IMR-90 (cell line): Measurements from ENCODE around the gene NOL4.

Experiments
- CEBPB ChIP-seq: IDR thresholded peaks from 2 replicates; pipeline ENCODE4 v1.6.1; 2012; ENCODE audit warnings: low read depth, low read length, improper control_type of control experiment
- CHD1 ChIP-seq: IDR thresholded peaks from 2 replicates; pipeline ENCODE4 v1.6.1; 2012; ENCODE audit warnings: low read depth, low read length, improper control_type of control experiment
- FOS ChIP-seq: fragments of 150-350 bp; IDR thresholded peaks from 2 replicates; pipeline ENCODE4 v1.6.1; 2016; ENCODE audit warnings: low read depth, low read length
- NFE2L2 ChIP-seq: fragments of 150-350 bp; IDR thresholded peaks from 2 replicates; pipeline ENCODE4 v1.6.1; 2016; ENCODE audit warnings: low read depth, mild to moderate bottlenecking, low read length
- POLR2A ChIP-seq: IDR thresholded peaks from 2 replicates; pipeline ENCODE4 v1.6.1; 2012; ENCODE audit warnings: mild to moderate bottlenecking, low read depth, low read length
- RAD21 ChIP-seq: IDR thresholded peaks from 2 replicates; pipeline ENCODE4 v1.6.1; 2012; ENCODE audit warnings: low read length, improper control_type of control experiment
- SMC3 ChIP-seq: fragments of 150-350 bp; IDR thresholded peaks from 2 replicates; pipeline ENCODE4 v1.6.1; 2016; ENCODE audit warnings: low read depth, mild to moderate bottlenecking, antibody characterized with exemption, low read length, moderate library complexity
- TF ChIP-seq, protein P1 (sequence below): conservative IDR thresholded peaks from 2 replicates; pipeline ENCODE4 v1.5.1; 2012; ENCODE audit warnings: mild to moderate bottlenecking, low read depth, low read length, improper control_type of control experiment
- TF ChIP-seq, protein P2 (sequence below): fragments of 150-350 bp; IDR thresholded peaks from 2 replicates; pipeline ENCODE4 v1.6.1; 2016; ENCODE audit warnings: low read depth, mild to moderate bottlenecking, low read length, moderate library complexity, borderline replicate concordance

DNA sequence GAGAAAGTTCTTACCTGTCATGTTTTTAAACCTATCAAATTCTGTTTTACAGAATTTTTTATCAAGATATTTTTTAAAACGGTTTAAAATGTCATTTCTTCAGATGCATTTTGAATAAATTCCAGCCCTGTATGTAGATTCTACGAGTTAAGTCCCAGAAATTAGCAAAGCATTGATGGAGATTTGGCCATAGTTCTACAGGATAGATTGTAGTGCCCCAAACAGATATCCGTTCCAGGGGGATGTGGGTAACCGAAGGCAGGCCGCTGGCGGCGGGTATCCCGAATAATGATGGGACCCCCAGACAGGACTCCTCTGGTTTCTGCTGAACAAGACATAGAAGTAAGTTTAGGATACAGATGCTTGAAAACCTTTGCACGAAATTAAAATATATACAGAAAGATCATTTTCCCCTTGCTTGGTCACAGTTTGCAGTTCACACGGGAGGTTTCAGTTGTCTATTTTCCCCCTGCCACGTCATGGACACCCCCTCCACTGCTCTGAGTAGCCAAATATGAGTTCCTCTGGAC lies 755 bp downstream of the NOL4 start:
- TF ChIP-seq, protein P1, sequence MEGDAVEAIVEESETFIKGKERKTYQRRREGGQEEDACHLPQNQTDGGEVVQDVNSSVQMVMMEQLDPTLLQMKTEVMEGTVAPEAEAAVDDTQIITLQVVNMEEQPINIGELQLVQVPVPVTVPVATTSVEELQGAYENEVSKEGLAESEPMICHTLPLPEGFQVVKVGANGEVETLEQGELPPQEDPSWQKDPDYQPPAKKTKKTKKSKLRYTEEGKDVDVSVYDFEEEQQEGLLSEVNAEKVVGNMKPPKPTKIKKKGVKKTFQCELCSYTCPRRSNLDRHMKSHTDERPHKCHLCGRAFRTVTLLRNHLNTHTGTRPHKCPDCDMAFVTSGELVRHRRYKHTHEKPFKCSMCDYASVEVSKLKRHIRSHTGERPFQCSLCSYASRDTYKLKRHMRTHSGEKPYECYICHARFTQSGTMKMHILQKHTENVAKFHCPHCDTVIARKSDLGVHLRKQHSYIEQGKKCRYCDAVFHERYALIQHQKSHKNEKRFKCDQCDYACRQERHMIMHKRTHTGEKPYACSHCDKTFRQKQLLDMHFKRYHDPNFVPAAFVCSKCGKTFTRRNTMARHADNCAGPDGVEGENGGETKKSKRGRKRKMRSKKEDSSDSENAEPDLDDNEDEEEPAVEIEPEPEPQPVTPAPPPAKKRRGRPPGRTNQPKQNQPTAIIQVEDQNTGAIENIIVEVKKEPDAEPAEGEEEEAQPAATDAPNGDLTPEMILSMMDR, result no peak
- TF ChIP-seq POLR2A, result no peak
- TF ChIP-seq CHD1, result no peak
- TF ChIP-seq SMC3, result no peak
- TF ChIP-seq RAD21, result no peak
- TF ChIP-seq, protein P2, sequence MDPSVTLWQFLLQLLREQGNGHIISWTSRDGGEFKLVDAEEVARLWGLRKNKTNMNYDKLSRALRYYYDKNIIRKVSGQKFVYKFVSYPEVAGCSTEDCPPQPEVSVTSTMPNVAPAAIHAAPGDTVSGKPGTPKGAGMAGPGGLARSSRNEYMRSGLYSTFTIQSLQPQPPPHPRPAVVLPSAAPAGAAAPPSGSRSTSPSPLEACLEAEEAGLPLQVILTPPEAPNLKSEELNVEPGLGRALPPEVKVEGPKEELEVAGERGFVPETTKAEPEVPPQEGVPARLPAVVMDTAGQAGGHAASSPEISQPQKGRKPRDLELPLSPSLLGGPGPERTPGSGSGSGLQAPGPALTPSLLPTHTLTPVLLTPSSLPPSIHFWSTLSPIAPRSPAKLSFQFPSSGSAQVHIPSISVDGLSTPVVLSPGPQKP, result no peak
- TF ChIP-seq CEBPB, result no peak
- no peak for TF ChIP-seq FOS
- TF ChIP-seq NFE2L2, result no peak
